NCI-H460 (cell line): ENCODE data around the gene CSN1S1. TPM values are rescaled to one million over a fixed set of nuclear protein-coding genes. Genes with fewer than 3 reads are reported as not detected.
A peak's percentile ranks its signal among the peaks of the same experiment; 100 is the strongest.
"Not testable (repeated sequence)": the region's sequence is repeated elsewhere in the genome, so short reads cannot be mapped to it uniquely, and the experiment has no call there.

Experiments used
- DNase-seq: peaks from one replicate; pipeline ENCODE4 v3.0.0-alpha.2; 2016; ENCODE audit warnings: low read depth; ENCODE audit errors: extremely low read depth
- polyA plus RNA-seq: library from polyadenylated mRNA; depleted of rRNA; stranded (reverse); fragments of >200 nt; gene quantifications from 2 replicates; pipeline ENCODE4 v1.2.3, GENCODE V29; 2014; cell fraction: nucleus; rRNA removed
- total RNA-seq: library from RNA; depleted of rRNA; stranded (reverse); fragments of >200 nt; shearing (Covaris generic); gene quantifications from 2 replicates; pipeline ENCODE4 v1.2.3, GENCODE V29; 2014; rRNA removed

CSN1S1 gene, protein sequence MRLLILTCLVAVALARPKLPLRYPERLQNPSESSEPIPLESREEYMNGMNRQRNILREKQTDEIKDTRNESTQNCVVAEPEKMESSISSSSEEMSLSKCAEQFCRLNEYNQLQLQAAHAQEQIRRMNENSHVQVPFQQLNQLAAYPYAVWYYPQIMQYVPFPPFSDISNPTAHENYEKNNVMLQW
- total RNA-seq = not detected in 2 replicates
- not detected in 2 replicates for polyA plus RNA-seq

- DNase-seq = no peak
Measured at GRCh38 chr4:69930768-69931167, at the start of gene CSN1S1. TSS of gene CSN1S1 (plus strand) at chr4:69931068. CDS start at chr4:69932556, 1,488 bp downstream.

DNA sequence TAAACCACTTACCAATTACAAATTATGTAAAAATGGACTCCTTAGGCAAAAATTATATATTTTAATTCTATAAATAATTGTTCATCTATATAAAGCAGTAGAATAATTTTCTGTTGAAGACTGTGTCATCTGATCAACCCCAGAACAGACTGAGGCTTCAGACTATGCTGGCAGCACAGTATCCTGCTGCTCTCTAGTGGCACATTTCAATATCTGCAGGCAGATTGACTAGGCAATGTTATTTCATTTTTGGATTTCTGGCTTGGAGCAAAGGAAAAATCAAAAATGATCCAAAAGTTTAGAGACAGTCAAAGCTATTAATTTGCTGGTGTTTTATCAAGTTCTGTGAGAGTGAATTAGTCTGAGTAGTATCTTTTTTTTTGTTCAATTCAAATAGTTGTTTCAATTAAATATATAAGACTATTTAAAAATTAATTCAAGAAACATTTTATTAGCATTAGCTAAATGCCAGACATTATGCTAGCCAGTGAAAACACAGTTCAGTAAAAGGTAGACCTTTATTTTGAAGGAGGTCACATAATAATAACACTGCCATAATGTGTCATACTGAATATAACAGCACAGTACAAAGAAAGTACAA, 49.6 kb upstream of the CSN1S1 start:
- peak; percentile 19 for DNase-seq

DNA sequence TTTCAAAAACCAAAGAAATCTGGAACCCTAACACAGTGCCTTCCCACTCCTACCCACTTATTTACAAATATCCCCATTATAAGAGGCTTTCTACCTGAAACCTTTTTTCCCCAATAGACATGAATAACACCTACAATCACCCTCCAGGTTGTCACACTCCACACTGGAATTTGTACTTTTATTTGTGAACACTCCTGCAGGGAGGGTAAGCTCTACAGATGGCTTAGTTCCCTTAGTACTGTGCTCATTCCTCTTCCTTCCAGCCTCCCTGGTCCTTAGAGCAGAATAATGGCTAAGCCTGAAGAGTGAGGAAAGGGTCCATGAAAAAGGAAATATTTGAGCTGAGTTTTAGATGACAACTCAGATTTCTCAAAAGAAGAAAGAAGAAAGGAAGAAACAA, 48.7 kb upstream of the CSN1S1 start:
- DNase-seq = no peak

DNA sequence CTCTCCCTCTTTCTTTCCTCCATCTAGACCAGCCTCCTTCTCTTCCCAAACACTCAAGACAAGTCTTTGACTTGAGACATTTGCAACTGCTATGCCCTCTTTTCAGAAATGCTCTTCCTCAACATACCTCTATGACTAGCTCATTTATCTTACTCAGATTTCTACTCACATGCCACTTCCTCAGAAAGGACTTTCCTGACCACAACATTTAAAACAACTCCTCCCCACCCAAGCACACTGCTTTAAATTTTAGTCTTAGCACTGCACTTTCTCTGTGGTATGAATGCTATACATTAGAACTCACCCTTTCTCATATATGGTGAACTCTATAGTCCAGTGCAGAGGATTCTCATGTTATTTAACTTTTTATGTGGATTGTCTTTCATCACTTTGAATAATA, 42.5 kb upstream of the CSN1S1 start:
- DNase-seq = no peak

- no peak for DNase-seq
Measured at GRCh38 chr4:69894186-69894585, 36.7 kb upstream of the CSN1S1 start.

- DNase-seq = no peak
Measured at GRCh38 chr4:69894721-69895120, 36.1 kb upstream of the CSN1S1 start.

GRCh38 chr4:69896530-69897116, 34.2 kb upstream of the CSN1S1 start:
- no peak for DNase-seq

- DNase-seq = no peak
Measured at GRCh38 chr4:69907151-69907550, 23.7 kb upstream of the CSN1S1 start.

DNA sequence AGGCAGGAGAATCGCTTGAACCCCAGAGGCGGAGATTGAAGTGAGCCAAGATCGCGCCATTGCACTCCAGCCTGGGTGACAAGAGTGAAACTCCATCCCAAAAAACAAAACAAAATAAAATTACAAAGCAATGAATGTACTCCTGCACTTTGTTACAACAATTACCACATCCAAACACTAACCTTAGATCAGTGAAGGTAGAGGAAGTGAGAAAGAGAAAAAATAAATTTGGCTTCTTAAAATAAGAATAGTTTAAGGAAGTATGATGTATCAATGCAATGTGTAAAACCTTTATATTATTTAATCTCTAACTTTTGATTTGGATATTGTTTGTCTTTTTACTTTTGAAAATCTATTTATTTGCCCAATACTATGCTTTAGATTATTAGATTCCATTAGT, 21.7 kb upstream of the CSN1S1 start:
- DNase-seq = no peak

DNA sequence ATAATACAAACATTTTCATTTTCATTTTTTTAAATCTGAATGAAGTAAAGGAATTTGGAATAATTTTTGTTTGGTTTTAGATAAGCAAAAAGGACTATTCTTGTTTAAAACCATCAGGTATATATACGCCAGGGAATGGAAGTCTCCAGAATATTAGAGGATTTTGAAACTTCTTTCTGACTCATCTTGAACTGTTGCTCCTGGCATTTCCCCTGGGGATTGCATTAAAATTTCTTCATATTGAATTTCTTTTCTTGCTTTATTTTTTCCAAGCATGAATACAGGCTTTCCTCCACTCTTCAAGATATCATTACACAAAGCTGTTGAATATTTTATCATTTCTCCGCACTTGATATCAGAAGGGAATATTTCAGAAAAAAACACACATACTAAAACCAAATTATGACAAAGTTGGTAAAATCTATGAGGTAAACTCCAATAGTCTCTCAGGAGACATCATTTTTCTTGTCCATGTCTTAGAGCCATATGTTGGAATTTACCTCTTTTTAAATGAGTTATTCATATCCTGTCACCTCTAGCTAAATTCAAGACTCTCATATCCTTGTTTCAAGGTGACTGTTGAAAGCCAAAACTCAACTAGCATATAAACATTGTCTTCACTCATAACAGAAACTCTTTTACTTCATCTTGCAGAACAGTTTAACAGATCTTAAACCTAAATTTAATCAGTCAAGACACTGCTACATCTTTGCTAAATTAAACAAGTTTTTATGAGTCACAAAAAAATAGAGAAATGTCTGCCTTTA, 20.7 kb upstream of the CSN1S1 start:
- DNase-seq = no peak

- no peak for DNase-seq
Measured at GRCh38 chr4:69920874-69921273, 10.0 kb upstream of the CSN1S1 start.

- not testable (repeated sequence) for DNase-seq
Measured at GRCh38 chr4:69923782-69924410, 7.0 kb upstream of the CSN1S1 start.

- no peak for DNase-seq
Measured at GRCh38 chr4:69934150-69934549, 3.3 kb downstream of the CSN1S1 start.

DNA sequence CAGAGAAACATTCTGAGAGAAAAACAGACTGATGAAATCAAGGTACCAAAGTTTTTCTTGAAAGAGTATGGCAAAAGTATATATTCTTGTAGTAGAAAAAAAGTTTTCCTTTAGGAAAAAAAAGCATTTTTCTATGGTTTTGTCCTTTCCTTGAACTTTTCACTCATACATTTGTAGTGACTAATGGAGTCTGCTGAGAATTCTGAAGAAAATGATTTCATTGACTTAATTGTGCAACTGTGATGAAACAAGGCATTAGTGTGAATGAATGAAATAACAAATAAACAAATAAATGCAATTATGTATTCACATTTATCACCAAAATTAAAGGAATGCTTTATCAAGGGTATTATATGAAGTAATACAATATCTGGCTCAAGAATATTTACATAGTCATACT, 5.7 kb downstream of the CSN1S1 start:
- no peak for DNase-seq

- no peak for DNase-seq
Measured at GRCh38 chr4:69951602-69952001, 20.7 kb downstream of the CSN1S1 start.

- no peak for DNase-seq
Measured at GRCh38 chr4:69957209-69957608, 26.3 kb downstream of the CSN1S1 start.

DNA sequence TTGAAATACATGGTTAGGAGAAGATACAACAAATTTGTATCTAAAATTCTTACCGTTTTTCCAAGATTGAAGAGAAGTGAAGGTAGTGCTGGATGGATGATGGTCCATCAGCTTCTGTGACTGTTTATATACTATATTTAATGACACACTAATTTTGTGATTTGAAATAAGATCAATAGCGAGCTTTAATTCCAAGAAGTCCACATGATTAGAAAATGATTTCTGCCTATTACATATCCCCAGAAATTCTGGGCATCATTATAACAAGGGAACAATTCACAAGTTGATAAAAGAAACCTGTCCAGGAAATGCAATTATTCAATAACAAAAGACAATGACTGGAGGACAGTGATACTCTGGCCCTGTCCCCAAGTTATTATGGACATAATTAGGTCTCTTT, 34.8 kb downstream of the CSN1S1 start, which contains the start of gene CSN2:
TSS of gene CSN2 (minus strand) at position 101 of the 400 bp plus-strand sequence. CDS start 4,733 bp downstream, outside the sequence.
- no peak for DNase-seq

DNA sequence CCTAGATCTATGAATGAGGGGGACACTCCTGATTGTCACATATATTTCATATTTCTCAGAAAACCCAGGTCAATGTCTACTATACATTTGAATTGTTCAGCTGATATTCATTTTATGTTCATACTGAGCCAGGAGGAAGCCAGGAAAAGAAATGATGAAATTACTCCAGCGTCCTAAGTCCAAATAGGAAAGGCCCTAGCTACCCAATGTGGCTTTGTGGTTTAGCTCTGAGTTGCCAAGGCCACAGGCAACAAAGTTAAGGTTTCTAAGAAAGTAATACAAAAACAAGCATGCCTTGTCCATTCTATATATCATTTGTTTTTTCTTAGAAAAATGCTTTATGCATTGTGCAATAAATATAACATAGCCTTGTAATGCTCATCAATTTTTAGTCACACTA, 39.2 kb downstream of the CSN1S1 start:
- no peak for DNase-seq

GRCh38 chr4:69974631-69975030, 43.8 kb downstream of the CSN1S1 start:
- no peak for DNase-seq

DNA sequence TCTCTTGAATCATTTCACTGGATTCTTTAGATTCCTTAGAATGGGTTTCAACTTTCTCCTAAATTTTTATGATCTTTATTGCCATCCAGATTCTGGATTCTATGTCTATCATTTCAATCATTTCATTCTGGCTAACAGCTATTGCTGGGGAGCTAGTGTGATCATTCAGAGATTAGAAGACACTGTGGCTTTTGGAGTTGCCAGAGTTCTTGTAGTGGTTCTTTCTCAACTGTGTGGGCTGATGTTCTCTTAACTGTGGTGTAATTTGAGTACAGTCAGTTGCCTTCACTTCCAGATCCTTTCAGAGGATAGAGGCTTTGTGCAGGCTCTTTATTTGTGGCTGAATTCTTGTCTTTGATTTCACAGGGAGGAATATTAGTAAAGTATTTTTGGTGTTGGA, 46.7 kb downstream of the CSN1S1 start:
- DNase-seq = no peak

DNA sequence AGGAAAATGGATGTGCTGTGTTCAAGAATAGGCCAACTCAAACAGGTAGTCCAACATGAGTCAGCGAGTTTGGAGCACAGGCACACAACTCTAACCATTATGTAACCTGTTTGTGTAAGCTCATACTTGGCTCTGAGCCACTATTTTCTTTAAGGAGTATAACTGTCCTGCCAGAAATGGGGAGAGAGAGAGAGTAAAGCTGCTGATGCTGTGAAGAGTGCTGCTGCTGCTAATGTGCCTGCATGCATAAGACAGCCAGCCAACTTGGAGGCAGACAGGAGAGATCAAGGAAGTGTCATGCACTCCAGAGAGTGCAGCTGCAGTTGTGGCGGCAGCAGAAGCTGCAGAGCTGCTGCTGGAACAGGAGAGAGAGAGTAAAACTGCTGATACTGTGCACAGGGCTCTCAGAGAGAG, 53.2 kb downstream of the CSN1S1 start:
- DNase-seq = peak; percentile 41
